22Rv1 (cell line): ENCODE measurements around the gene ZNF212.

ENCODE experiments used
- CTCF ChIP-seq: fragments of 450-650 bp; IDR thresholded peaks from 2 replicates; pipeline ENCODE4 v1.5.1; 2017; ENCODE audit warnings: mild to moderate bottlenecking
- ZFX ChIP-seq: fragments of 450-650 bp; IDR thresholded peaks from 2 replicates; pipeline ENCODE4 v1.6.1; 2017; ENCODE audit warnings: antibody characterized with exemption, borderline replicate concordance

GRCh38 chr7:149291781-149292461 lies 52.5 kb downstream of the ZNF212 start:
- no peak for TF ChIP-seq CTCF
- no peak for TF ChIP-seq ZFX
